ENCODE results near the gene HIF1AN.

Gene HIF1AN

DNA sequence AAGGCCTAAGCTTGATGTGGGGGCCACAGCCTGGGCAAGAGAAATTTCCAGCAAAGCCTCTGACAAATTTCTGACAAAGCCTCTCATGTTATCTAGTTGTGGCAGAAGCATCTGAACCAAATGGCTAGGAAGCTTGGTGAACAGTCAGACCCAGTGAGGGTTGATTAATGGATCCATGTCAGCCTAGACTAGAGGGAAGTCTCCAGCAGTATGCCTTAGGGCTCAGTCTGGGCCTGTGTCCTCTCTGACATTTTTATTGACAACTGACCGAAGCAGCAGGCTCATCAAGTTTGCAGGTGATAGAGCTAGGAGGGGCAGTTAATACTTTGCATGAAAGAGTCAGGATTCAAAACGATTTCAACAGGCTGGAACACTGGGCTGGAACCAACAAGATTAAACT is 25.3 kb downstream of the HIF1AN start:
- TF ChIP-seq, protein P1, sequence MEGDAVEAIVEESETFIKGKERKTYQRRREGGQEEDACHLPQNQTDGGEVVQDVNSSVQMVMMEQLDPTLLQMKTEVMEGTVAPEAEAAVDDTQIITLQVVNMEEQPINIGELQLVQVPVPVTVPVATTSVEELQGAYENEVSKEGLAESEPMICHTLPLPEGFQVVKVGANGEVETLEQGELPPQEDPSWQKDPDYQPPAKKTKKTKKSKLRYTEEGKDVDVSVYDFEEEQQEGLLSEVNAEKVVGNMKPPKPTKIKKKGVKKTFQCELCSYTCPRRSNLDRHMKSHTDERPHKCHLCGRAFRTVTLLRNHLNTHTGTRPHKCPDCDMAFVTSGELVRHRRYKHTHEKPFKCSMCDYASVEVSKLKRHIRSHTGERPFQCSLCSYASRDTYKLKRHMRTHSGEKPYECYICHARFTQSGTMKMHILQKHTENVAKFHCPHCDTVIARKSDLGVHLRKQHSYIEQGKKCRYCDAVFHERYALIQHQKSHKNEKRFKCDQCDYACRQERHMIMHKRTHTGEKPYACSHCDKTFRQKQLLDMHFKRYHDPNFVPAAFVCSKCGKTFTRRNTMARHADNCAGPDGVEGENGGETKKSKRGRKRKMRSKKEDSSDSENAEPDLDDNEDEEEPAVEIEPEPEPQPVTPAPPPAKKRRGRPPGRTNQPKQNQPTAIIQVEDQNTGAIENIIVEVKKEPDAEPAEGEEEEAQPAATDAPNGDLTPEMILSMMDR (IDR thresholded peaks at IDR 0.05; ENCODE audit: low read length, missing control alignments): no peak
- no peak overlapping the region for H3K4me3 ChIP-seq (replicated peaks; ENCODE audit: low read depth, low read length)
- DNase-seq (ENCODE audit: low read depth): no peak

DNA sequence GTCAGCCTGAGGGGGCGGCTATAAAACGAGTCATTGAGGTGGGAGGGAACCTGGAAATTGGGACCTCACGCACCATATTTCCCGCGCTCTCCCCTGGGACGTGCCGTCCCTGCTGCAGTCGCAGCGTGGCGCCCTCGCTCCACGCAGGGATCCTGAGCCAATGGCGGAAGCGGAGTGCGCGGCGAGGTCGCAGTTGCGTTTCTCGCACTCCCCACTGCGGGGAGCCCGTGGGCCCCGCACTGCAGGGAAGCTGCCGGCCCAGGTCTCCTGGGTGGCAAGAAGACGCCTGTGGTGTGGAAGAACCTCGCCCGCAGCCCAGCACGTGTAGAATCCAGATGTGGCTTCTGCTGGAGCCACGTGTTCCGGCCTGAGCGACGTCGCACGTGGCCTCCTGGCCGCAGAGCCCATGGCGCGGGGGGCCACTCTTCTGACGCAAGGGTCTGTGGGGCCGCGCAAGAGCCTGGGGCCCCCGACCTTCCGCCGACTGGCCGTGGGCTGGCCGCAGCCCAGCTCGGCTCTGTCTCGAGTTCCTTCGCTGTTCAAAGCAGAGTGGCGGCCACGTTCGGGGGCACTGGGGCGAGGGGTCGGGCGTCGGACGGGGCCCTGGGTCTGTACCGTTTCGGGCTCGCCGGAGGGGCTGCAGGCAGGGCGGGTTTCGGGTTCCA is 26.4 kb downstream of the HIF1AN start:
- DNase-seq (ENCODE audit: low read depth): peak; percentile 75
- TF ChIP-seq, protein P1 (IDR thresholded peaks at IDR 0.05; ENCODE audit: low read length, missing control alignments): peak; percentile 82
- H3K4me3 ChIP-seq (replicated peaks; ENCODE audit: low read depth, low read length): no peak overlapping the region

DNA sequence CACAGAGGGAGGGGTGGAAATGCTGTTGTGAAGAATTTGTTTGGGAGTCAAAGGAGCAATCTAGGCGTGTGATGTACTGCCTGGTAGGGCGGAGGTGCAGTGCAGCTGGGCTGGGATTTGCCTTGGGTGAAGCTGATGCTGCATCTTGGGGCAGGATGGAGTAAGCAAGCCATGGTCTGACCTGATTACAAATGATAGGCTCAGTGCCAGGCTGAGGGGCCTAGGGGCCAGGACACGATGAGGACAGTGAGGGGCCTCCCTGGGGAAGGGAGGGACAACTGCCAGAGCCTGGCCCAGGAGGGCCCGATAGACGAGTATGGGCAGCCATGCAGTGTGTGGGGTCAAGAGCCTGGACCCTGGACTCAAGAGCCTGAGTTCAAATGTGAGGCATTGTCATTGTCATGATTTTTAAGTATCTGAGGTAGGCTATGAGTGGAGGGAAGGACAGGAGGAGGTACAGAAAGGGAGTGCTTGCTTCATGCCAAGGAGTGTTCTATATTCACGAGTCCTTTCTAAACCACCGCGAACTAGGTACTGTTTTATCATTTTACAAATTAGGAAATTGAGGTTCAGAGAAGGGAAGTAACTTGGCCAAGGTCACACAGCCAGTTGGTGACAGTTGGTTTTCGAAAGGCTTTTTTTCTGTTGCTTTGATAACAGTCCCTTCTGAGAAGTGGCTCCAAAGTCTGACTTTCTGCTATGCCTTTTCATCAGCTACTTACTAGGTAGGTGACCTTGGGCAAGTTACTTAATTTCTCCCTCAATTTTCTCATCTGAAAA is 29.7 kb downstream of the HIF1AN start:
- TF ChIP-seq, protein P1 (IDR thresholded peaks at IDR 0.05; ENCODE audit: low read length, missing control alignments): no peak
- H3K4me3 ChIP-seq (replicated peaks; ENCODE audit: low read depth, low read length): no peak overlapping the region
- no peak for DNase-seq (ENCODE audit: low read depth)

DNA sequence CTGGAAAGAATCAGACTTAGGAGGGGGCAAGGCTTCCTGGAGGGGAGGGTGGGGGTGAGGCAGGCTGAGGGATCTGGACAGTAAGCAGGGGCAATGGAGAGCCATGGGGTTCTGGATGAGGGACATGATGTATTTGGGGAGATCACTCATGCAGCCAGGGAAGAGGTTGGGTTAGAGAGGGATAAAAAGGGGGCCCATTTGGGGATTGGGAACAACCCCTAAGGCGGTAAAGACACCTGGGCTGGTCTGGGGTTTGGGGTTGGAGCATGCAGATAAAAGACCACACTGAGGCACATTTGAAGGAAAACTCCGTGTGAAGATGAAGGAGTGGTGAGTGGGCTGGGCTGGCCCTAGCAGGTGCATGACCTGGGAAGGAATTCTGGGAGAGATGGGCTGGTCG is 30.8 kb downstream of the HIF1AN start:
- no peak for DNase-seq (ENCODE audit: low read depth)
- H3K4me3 ChIP-seq (replicated peaks; ENCODE audit: low read depth, low read length): no peak overlapping the region
- TF ChIP-seq, protein P1 (IDR thresholded peaks at IDR 0.05; ENCODE audit: low read length, missing control alignments): no peak

DNA sequence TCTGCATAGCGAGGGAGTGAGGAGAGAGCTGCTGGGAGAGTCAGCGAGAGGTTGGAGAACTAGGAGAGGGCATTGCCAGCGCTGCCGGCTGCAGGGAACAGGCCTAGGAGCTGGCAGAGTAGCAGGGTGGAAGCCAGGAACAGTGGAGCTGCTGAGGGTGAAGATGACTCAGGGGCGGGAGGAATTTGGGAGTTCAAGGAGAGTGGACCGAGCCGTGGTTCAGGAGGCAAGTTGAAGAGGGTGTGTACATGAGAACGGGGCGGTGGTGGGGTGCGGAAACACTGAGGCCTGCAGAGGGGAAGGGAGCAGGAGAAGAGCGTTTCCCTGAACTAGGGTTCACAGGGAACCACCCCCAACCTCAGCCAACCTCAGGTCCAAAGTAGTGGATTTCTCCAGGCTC is 31.5 kb downstream of the HIF1AN start:
- no peak overlapping the region for H3K4me3 ChIP-seq (replicated peaks; ENCODE audit: low read depth, low read length)
- no peak for DNase-seq (ENCODE audit: low read depth)
- TF ChIP-seq, protein P1 (IDR thresholded peaks at IDR 0.05; ENCODE audit: low read length, missing control alignments): no peak

DNA sequence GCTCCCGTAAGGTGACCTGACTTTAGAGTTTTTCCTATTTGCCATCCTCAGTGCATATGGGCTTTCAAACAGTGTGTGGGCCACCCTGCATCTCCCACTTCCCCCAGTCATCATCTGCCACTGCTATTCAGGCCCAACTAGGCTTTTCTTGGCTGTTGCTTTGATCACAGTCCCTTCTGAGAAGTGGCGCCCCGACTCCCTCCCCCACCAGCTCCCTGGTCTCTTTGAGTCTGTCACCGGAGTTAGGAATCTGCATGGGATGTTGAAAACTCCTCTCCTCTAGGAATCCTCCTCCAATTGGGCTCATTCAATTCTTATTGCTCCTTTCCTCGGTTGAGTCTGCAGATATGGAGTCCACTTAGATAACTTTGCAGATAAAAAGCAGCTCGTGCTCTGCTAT is 32.1 kb downstream of the HIF1AN start:
- no peak overlapping the region for H3K4me3 ChIP-seq (replicated peaks; ENCODE audit: low read depth, low read length)
- DNase-seq (ENCODE audit: low read depth): no peak
- TF ChIP-seq, protein P1 (IDR thresholded peaks at IDR 0.05; ENCODE audit: low read length, missing control alignments): no peak
